GM12873 (cell line): ENCODE measurements around the gene DNAJB1.

ENCODE experiments used
- TF ChIP-seq, protein P1 (sequence below): IDR thresholded peaks from 2 replicates; pipeline ENCODE4 v1.5.1; 2012; ENCODE audit warnings: low read depth, mild to moderate bottlenecking, moderate library complexity, low read length, control low read depth; ENCODE audit not compliant: insufficient read depth; ENCODE audit errors: missing control alignments

DNAJB1 gene

DNA sequence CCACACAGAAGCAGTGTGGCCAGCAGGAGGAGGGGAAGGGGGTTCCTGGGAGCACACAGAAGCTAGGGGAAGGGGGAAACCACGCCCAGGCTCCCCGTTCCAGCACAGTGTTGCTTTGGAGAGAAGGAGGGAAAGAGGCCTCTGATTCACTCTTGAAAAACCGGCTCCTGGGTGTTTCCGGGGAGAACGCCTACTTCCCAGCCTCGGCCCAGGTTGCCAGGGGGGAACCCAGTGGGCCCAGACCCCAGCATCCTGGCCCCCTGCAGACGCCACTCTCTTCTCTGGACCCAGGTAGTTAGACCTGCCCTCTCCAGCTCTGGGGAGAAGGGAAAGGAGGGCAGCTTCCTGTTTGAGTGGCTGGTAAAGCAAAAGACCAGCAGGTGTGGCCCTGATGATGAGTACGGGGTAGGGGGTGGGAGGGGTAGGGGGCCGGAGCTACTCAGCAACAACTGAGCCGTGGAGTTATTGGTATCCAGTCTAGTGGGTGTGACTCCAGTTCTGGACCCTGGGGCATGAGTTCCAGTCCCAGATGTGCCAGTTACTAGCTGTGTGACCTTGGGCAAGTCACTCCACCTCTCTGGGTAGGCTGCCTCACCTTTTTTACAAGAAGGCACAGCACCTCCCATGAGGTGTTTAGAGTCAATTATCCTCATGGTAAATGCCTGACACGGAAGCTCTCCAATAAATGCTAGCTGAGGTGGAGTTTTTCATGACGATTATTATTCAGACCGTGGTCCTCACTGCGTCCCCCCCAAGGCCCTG lies 23.1 kb downstream of the DNAJB1 start:
- TF ChIP-seq, protein P1, sequence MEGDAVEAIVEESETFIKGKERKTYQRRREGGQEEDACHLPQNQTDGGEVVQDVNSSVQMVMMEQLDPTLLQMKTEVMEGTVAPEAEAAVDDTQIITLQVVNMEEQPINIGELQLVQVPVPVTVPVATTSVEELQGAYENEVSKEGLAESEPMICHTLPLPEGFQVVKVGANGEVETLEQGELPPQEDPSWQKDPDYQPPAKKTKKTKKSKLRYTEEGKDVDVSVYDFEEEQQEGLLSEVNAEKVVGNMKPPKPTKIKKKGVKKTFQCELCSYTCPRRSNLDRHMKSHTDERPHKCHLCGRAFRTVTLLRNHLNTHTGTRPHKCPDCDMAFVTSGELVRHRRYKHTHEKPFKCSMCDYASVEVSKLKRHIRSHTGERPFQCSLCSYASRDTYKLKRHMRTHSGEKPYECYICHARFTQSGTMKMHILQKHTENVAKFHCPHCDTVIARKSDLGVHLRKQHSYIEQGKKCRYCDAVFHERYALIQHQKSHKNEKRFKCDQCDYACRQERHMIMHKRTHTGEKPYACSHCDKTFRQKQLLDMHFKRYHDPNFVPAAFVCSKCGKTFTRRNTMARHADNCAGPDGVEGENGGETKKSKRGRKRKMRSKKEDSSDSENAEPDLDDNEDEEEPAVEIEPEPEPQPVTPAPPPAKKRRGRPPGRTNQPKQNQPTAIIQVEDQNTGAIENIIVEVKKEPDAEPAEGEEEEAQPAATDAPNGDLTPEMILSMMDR: no peak

DNA sequence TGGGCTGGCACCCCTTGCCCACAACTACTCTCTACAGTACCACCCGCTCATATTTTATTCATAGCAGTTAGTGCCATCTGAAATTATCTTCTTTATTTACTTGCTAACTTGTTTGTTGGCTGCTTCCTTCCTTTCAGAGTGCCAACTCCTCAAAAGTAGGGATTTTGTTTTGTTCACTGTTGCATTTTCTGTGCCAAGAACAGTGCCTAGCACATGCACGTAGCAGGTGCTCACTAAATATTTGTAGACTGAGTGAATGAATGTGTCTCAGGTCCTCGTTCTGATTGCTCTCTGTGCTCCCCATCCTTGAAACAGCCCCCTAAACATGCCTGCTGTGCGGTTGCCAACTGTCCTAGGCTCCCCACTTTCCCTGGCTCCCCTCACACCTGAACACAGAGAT lies 23.8 kb downstream of the DNAJB1 start:
- TF ChIP-seq, protein P1: no peak

DNA sequence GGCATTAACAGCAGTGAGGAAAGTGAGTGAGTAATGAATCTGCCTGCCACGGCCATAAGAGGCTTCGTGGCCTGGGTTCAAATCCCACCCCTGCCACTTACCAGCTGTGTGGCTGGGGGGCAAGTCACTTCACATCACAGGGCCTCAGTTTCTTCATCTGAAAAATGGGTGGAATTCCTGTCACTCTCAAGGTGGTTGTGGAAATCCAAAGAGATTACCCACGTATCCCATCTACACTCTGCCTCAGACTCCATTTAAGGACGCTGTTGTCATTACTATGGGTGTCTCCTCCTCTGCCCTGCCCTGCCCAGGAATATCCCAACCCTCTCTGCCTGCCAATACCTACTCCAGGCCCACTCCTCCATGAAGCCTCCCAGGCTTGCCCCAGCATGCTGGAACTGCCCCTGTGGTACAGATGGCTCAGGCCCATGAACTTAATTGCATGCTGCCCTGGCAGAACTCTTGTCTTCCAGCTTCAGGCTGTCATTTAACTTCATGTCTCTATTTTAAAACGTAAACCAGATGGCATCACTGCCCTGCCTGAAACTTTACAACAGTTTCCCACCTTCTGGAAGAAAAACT lies 25.4 kb downstream of the DNAJB1 start:
- TF ChIP-seq, protein P1: no peak

DNA sequence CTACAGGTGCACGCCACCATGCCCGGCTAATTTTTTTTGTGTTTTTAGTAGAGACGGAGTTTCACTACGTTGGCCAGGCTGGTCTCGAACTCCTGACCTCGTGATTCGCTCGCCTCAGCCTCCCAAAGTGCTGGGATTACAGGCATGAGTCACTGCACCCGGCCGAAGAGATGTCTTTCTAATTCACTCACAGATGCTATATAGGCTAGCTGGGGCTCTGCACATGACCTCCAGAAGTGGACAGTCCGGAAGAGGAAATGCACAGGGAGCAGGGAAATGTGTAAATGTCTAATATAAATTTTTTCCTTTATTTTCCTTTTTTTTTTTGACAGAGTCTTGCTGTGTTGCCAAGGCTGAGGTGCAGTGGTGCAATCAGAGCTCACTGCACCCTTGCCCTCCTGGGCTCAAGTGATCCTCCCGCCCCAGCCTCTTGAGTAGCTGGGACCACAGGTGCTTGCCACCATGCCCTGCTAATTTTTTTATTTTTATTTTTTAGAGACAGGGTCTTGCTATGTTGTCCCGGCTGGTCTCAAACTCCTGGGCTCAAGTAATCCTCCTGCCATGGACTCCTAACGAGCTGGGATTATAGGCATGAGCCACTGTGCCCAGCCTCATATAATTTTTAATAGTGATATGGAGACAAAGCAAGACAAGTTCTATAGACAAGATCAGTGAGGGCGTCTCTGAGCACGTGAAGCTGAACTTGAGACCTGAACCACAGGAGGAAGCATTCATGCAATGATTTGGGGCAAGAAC lies 30.6 kb downstream of the DNAJB1 start:
- TF ChIP-seq, protein P1: no peak

DNA sequence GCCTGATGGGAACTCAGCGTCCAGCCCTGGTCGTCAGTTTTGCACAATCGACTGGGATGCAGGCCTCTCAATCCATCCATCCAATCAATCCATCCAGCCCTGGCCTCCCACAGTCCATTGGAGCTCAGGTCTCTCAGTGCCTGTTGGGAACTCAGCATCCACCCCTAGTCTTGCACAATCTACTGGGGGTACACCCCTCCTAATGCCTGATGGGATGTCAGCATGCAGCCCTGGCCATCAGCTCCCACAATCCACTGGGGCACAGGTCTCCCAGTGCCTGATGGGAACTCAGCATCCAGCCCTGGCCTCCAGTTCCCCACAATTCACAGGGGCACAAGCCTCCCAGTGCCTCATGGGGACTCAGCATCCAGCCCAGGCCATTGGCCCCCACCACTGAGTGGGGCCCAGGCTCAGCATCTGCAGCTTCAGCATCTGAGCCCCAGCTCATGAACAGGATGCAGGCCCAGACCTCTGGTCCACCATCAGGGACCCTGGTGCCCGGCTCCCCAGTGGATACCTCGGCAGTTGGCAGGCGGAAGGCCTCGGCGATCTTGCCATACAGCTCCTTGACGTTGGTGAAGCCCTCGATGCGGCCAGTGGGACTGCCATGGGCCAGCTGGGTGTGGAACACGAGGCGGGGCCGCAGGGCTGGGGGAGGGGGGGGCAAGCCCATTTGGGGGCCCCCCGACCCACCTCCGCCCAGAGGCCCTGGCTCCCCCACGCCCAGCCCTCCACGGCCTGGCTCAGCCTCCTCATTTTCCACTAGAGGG lies 35.8 kb downstream of the DNAJB1 start:
- TF ChIP-seq, protein P1: no peak

DNA sequence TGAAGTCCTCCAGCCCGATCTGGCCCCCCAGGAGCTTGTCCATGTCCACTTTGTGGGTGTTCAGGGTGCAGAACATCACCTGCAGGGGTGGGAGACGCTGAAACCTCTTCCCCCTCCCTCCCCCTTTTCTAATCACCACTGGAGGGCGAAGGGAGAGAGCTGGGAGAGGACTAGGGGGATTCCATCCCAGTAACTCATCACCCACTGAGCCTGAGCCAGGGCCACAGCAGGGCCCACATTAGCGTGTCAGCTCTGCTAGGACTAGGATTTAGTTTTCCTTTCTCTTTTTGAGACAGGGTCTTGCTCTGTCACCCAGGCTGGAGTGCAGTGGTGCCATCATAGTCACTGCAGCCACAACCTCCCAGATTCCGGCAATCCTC lies 37.5 kb downstream of the DNAJB1 start:
- TF ChIP-seq, protein P1: no peak
